ENCODE results near the gene ACSL6. TPM values are rescaled to one million over a fixed set of nuclear protein-coding genes. Genes with fewer than 3 reads are reported as not detected.

The ACSL6 gene
- total RNA-seq, 2 experiments from 2014 or later, result 3.3 to 4.7 TPM

DNA sequence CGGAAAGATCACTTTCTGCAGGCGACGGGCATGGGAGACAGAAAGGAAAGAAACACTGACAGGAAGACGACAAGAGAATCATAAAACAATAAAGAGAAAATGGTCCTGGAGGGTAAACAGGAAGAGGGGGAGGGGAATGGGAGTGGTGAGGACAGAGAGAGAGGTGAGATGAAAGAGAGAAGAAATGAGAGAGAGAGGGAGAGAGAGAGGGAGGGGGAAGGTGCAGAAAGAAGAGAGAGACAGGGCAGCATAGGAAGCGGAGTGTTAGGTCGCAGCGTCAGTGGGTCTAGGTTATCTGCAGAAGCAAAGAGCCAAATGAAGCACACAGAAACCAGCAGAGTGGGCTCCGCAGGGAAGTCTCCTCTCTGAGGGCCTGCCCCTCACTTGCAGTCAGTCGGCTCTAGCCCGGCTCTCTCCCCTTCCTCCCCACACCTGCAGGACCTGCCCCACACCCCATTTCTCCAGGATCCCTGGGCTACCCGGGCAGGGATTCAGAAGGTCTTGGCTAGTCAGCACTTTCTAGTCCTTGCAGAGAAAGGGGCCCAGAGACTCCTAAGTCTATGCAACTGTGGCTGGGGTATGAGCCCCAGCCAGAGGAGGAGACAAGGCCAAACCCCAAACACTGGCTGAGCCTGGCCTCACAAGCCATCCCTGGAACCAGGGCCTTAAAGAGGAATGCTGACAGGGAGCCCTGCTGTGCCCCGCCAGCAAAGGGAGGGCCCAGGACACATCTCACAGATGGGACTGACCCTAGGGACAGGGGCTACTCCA lies 36.3 kb downstream of the ACSL6 start:
- peak overlapping the region; percentile 48 for H3K4me3 Mint-ChIP-seq
- no peaks in the 10 kb centered on the region for H3K9me3 Mint-ChIP-seq
- ATAC-seq (peak; percentile 70), DNase-seq (peak; percentile 29)
- peaks cover 1% of the 10 kb centered on the region for H3K36me3 Mint-ChIP-seq (ENCODE audit: low read depth)
- H3K27me3 Mint-ChIP-seq, result no peaks in the 10 kb centered on the region
- CTCF ChIA-PET, result no interaction called here
- H3K4me1 Mint-ChIP-seq (ENCODE audit: low read depth), result peaks cover 51% of the 10 kb centered on the region
- TF ChIP-seq, protein P1, sequence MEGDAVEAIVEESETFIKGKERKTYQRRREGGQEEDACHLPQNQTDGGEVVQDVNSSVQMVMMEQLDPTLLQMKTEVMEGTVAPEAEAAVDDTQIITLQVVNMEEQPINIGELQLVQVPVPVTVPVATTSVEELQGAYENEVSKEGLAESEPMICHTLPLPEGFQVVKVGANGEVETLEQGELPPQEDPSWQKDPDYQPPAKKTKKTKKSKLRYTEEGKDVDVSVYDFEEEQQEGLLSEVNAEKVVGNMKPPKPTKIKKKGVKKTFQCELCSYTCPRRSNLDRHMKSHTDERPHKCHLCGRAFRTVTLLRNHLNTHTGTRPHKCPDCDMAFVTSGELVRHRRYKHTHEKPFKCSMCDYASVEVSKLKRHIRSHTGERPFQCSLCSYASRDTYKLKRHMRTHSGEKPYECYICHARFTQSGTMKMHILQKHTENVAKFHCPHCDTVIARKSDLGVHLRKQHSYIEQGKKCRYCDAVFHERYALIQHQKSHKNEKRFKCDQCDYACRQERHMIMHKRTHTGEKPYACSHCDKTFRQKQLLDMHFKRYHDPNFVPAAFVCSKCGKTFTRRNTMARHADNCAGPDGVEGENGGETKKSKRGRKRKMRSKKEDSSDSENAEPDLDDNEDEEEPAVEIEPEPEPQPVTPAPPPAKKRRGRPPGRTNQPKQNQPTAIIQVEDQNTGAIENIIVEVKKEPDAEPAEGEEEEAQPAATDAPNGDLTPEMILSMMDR (IDR thresholded peaks at IDR 0.05), result no peak
- POLR2A ChIA-PET, result interaction anchor here (1.0 kb wide), 1 partner anchor 32 kb away, joined by 3 read pairs; no protein-coding TSS in a partner anchor
- intact Hi-C loops (cut with micrococcal nuclease), result loop anchor here (10.0 kb wide), 1 partner anchor 80 kb away; no protein-coding TSS in a partner anchor
- H3K27ac Mint-ChIP-seq, result peak overlapping the region; percentile 86

DNA sequence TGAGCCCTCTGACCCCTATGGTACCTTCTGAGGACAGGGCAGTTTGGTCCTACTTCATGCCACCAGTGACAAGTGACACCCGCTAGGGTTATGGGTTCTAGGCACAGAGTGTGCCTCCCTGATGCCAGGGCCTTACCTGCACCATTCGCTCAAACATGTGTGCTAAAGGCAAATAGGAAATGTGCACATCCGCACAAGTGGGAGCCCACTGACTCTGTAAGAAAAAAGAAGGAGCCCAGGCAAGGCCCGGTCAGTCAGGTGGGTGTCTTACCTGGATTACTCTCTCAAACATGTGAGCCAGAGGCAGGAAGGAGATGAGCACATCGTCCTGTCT lies 36.9 kb downstream of the ACSL6 start:
- ChIA-PET CTCF (no interaction called here), POLR2A (no interaction called here)
- TF ChIP-seq, protein P1 (IDR thresholded peaks at IDR 0.05), result no peak
- intact Hi-C loops (cut with micrococcal nuclease), result loop anchor here (10.0 kb wide), 1 partner anchor 80 kb away; no protein-coding TSS in a partner anchor
- Mint-ChIP-seq H3K27me3 (no peaks in the 10 kb centered on the region), H3K9me3 (no peaks in the 10 kb centered on the region), H3K27ac (peak overlapping the region; percentile 86), H3K4me1 (ENCODE audit: low read depth) (peaks cover 51% of the 10 kb centered on the region), H3K4me3 (peak overlapping the region; percentile 48), H3K36me3 (ENCODE audit: low read depth) (peaks cover 1% of the 10 kb centered on the region)
- ATAC-seq (peak; percentile 32), DNase-seq (peak; percentile 16)

DNA sequence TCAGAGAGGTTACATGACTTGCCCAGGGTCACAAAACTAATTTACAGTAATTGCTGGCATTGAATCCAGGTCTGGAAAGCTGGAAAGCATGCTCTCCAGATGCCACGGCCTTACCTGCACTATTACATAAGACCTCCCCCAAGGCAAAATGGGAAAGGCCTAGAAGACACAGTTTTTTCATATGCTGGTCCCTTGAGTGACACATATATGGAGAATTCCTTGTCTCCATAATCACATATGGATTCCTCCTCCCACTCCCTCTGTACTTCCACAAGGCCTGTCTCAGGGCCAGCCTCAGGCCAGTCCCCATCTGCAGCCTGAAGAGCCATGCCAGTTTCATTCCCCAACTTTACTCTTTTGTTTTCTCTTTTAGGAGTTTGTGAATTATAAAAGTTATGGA lies 37.4 kb downstream of the ACSL6 start:
- Mint-ChIP-seq H3K9me3 (no peaks in the 10 kb centered on the region), H3K4me1 (ENCODE audit: low read depth) (peaks cover 51% of the 10 kb centered on the region), H3K36me3 (ENCODE audit: low read depth) (peaks cover 1% of the 10 kb centered on the region), H3K27me3 (no peaks in the 10 kb centered on the region), H3K4me3 (no peak overlapping the region), H3K27ac (peak overlapping the region; percentile 86)
- ChIA-PET POLR2A (no interaction called here), CTCF (no interaction called here)
- ATAC-seq (no peak), DNase-seq (no peak)
- TF ChIP-seq, protein P1 (IDR thresholded peaks at IDR 0.05), result no peak
- intact Hi-C loops (cut with micrococcal nuclease), result loop anchor here (10.0 kb wide), 1 partner anchor 81 kb away; no protein-coding TSS in a partner anchor

DNA sequence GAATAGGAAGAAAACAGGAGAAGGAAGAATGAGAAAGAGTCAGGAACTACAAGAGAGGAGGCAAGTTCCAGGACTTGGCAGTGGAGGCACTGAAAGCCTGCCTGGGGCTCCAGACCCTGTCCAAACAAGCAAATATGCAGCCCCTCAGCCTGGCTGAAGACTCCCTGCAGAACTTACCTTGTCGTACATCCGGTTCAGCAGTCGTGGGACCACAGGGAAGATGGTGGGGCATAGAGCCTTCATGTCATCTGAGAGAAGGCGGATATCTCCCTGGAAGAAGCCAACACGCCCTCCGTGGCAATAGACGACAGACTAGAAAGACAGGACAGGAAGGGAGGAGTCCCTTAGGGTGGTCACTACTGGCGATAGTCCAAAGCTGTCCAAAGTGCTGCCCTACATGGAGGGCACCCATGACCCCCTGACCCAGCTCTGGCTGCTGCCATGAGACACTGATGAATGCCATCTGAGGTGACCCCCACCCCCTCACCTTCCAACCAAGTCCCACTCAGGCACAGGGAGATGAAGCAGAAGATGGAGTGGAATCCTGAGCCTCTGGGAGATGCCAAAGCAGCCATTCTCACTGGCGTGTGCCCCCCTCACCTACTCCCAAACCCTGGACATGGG lies 38.3 kb downstream of the ACSL6 start:
- DNase-seq (no peak), ATAC-seq (no peak)
- POLR2A ChIA-PET, result no interaction called here
- Mint-ChIP-seq H3K27ac (no peak overlapping the region), H3K9me3 (no peaks in the 10 kb centered on the region), H3K36me3 (ENCODE audit: low read depth) (peaks cover 1% of the 10 kb centered on the region), H3K27me3 (no peaks in the 10 kb centered on the region), H3K4me1 (ENCODE audit: low read depth) (peaks cover 51% of the 10 kb centered on the region), H3K4me3 (no peak overlapping the region)
- CTCF ChIA-PET, result no interaction called here
- TF ChIP-seq, protein P1 (IDR thresholded peaks at IDR 0.05), result no peak
- intact Hi-C loops (cut with micrococcal nuclease), result loop anchor here (10.0 kb wide), 1 partner anchor 82 kb away; no protein-coding TSS in a partner anchor

DNA sequence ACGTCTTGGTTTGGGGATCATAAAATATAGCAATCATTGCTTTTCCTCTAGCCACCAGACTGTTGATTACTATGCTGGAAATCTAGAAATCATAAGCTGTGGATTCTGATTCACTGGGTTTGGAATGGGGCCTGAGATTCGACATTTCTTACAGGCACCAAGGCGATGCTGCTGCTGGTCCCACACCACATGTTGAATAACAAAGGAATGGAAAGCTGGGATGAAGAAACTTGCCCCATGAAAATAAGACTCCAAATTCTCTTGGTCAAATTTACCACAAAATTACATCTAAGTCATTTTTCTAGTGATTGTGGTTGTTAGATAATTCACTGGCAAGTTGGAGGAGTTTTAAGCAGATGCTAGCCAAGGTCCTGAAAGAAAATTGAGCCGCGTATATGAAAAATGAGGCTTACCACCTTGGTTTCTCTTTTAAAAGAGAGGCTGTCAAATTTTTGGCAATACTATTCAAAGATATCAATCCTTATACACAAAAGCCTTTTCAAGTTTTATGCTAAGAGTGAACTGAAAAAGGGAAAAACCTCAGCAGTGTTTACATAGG lies 43.0 kb downstream of the ACSL6 start:
- ChIA-PET POLR2A (no interaction called here), CTCF (no interaction called here)
- Mint-ChIP-seq H3K27me3 (no peaks in the 10 kb centered on the region), H3K4me3 (no peak overlapping the region), H3K9me3 (no peaks in the 10 kb centered on the region), H3K4me1 (ENCODE audit: low read depth) (peaks cover 8% of the 10 kb centered on the region), H3K36me3 (ENCODE audit: low read depth) (peaks cover 4% of the 10 kb centered on the region), H3K27ac (no peak overlapping the region)
- DNase-seq (no peak), ATAC-seq (no peak)
- TF ChIP-seq, protein P1 (IDR thresholded peaks at IDR 0.05), result no peak
- intact Hi-C loops (cut with micrococcal nuclease), result no loop called here

Data from activated CD8-positive, alpha-beta T cell treated with anti-CD3 and anti-CD28 coated beads for 36 hours (primary cell).